Amygdala (tissue), 56 donors: Measurements from ENCODE around the gene CCDC88C.
"Not testable (repeated sequence)": the region's sequence is repeated elsewhere in the genome, so short reads cannot be mapped to it uniquely, and the experiment has no call there.

Source experiments
- DNase-seq, 56 donors: peaks; one replicate each; lab custom pipeline; 2025; lab: John Stamatoyannopoulos, UW

Gene CCDC88C

GRCh38 chr14:91238661-91239060 is 179.0 kb downstream of the CCDC88C start:
- no peak for DNase-seq

GRCh38 chr14:91238085-91238484 is 179.5 kb downstream of the CCDC88C start:
- no peak for DNase-seq

GRCh38 chr14:91237219-91237618 is 180.4 kb downstream of the CCDC88C start:
- no peak for DNase-seq

- no peak for DNase-seq
Observed at GRCh38 chr14:91235841-91236240, 181.8 kb downstream of the CCDC88C start.

- DNase-seq = no peak
Observed at GRCh38 chr14:91234791-91235114, 182.9 kb downstream of the CCDC88C start.

- DNase-seq = no peak
Observed at GRCh38 chr14:91233936-91234790, 183.5 kb downstream of the CCDC88C start.

GRCh38 chr14:91232603-91233002 is 185.0 kb downstream of the CCDC88C start:
- no peak for DNase-seq

- no peak for DNase-seq
Observed at GRCh38 chr14:91232052-91232451, 185.6 kb downstream of the CCDC88C start.

- no peak for DNase-seq
Observed at GRCh38 chr14:91231446-91231845, 186.2 kb downstream of the CCDC88C start.

GRCh38 chr14:91230397-91231035 is 187.1 kb downstream of the CCDC88C start:
- DNase-seq = no peak

- no peak for DNase-seq
Observed at GRCh38 chr14:91229743-91230200, 187.8 kb downstream of the CCDC88C start.

GRCh38 chr14:91229005-91229382 is 188.6 kb downstream of the CCDC88C start:
- no peak for DNase-seq

- DNase-seq = no peak
Observed at GRCh38 chr14:91228112-91229004, 189.3 kb downstream of the CCDC88C start.

- DNase-seq = no peak
Observed at GRCh38 chr14:91227183-91227628, 190.4 kb downstream of the CCDC88C start.

GRCh38 chr14:91226360-91226759 is 191.3 kb downstream of the CCDC88C start:
- not testable (repeated sequence) for DNase-seq

GRCh38 chr14:91225025-91225424 is 192.6 kb downstream of the CCDC88C start:
- no peak for DNase-seq

- no peak for DNase-seq
Observed at GRCh38 chr14:91223028-91223783, 194.4 kb downstream of the CCDC88C start.
